ENCODE measurements around the gene CNTLN.
"Not testable (repeated sequence)": the region's sequence is repeated elsewhere in the genome, so short reads cannot be mapped to it uniquely, and the experiment has no call there.

CNTLN gene

DNA sequence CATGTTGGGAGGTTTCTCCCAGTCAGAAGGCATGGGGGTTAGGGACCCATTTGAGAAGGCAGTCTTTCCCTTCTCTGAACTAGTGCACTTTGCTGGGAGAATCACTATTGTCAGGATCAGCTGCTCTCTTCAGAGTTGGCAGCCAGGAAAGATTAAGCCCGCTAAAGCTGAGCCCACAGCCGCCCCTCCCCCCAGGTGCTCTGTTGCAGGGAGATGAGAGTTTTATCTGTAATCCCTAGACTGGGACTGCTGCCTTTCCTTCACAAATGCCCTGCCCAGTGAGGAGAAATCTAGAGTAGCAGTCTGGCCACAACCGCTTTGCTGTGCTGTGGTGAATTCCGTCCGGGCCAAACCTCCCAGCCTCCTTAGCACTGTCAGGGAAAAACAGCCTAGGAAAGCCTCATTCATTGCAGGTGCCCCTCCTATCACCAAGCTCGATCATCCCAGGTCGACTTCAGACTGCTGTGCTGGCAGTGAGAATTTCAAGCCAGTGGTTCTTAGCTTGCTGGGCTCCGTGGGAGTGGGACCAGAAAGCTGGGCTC is 69.8 kb downstream of the CNTLN start:
- no peak for DNase-seq

DNA sequence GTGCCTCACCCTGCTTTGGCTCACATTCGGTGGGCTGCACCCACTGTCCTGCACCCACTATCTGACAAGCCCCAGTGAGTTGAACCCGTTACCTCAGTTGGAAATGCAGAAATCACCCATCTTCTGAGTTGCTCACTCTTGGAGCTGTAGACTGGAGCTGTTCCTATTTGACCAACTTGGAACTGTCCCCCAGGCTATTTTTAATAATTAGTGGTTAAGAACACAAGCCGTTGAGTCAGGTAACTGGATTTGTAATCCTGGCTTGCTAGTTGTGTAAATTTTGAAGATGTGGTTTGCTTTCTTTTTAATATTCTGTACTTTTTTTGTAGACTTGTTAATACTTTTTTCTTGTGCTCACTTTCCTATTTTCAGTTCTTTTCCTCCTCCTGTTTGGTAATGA is 81.2 kb downstream of the CNTLN start:
- DNase-seq = no peak

DNA sequence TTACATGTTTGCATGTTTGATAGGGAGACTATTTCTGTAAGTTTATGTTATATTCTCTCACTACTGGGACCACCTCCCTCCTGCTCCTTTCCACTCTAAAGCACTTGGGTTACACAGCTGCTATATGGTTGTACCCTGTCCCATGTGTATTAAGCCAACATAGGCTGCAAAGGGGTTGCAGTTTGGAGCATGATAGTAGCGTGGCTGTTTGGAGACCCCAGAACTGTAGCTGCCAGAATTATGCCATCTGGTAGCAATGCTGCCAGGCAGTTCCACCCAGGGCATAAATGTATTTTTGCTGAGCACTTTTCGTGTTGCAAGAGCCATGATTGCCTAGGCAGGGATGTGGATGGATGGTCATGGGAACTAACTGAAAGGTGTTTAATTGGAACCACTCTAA is 81.8 kb downstream of the CNTLN start:
- DNase-seq = no peak

DNA sequence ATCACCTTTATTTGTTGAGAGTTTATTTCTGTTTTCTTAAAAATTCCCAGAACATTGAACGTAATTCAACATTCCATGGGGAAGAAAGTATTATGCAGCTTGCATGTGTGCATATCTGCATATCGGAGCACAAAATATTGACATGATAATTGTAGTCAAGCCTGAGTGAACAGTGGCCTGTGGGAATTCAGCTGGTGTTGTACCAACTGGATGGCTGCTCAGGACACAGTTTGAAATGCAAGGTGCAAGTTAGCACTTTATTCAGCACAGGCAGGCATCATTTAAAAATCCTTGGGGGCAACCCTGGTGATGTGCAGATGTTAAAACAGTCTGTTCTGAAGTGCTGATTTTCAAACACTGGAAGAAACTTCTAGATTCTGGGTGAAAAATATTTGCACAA is 82.4 kb downstream of the CNTLN start:
- no peak for DNase-seq

DNA sequence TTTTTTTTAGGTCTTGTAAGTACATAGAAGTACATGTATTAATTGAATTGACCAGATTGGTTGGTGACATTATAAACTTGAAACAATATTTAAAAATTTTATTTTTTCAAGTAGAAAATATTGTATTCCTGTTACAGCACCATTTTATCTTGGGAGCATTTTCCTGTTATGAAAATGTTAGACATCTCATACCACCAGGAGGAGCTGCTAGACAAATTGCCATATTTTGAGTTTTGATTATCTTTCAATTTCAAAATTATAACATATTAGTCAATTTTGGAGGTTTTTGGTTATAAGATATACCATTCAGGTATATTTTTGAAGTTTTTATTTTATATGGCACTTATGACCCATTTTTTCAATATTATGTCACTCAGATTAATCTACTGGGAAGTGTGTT is 84.4 kb downstream of the CNTLN start:
- DNase-seq = no peak

DNA sequence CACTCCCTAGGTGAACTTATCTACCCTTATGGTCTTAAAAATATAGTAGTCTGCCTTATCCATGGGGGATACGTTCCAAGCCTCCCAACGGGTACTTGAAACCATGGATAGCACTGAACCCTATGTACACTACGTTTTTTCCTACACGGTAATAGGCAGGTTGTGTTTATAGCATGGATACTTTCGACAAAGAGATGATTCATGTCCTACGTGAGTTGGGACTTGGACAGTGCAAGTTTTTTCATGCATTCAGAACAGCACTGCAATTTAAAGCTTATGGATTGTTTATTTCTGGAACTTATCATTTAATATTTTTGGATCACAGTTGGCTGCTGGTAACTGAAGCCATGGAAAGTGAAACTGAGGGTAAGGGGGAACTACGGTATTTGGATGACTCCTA is 88.1 kb downstream of the CNTLN start:
- no peak for DNase-seq

DNA sequence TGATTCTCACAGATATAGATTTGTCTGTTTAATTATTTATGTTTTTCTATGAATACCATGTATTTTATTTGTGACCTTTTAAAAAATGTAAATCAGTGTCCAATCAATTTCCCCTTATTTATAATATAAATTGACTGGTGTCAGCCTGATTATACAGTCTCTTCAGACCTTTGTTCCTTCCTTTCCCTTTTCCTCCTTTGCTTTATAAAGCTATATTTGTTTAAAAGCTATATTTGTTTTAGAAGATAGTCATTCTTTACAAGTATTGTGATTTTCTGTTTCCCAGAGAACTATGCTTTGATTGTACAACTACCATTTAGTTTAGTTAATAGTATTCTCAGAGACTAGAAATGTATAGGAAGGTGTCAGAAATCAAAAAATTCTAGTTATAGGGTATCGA is 90.6 kb downstream of the CNTLN start:
- no peak for DNase-seq

DNA sequence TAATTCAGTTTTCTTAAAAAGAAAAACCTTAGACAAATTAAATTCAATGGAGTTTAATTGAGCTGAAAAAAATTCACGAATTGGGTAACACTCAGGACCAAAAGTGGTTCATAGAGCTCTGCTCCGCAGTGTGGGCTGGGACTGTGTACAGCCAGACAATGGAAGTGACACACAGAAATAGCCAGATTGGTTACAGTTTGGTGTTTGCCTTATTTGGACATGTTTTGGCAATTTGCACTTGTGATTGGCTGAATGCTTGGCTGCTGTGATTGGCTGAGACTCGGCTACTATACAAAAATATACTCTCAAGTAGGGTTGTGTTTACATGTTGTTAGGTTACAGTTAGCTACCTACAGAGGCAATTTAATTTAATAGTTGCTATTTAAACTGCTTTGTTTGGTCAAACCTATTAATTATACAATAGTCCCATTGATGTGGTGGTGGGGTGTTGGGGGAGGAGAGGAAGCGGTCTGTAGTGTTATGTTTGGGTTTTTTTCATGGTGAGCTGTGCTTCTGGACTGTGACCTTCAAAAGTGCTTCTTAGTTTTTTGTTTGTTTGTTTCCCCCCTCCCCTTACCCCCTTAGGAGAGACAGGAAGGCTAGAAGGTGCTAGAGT is 95.2 kb downstream of the CNTLN start:
- no peak for DNase-seq

DNA sequence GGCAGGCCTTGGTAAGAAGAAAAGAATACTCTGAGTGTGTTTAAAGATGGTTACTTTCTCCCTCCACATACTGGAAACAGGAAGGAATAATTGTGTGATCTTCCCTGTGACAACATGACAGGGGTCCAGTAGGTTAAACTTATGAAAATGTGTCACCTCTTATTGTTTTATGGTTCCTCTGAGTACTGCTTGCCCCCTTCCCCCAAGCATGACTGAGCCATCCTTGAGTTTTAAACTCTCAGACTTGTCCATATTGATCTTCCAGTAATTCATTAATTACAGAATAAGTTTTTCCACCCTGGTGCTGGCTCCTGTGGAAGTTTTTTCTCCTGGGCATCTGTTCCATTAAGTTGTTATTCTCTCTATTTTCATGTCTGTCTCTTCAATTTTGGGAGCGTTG is 95.8 kb downstream of the CNTLN start:
- DNase-seq = no peak

DNA sequence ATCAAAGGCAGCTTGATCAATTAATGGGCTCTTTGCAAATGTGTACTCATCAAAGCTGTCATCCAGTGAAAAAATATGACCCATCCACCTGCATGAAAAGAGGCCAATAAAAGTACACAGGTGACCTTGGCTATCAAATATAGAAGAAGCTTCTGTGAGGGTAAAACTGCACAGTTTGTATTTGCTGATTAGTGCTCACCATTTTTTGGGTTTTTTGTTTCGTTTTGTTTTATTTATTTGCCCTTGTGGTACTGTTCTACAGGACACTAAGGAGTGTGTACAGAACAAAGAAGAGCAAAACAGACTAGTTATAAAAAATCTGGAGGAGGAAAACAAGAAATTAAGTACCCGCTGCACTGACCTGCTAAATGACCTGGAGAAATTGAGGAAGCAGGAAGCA is 101.3 kb downstream of the CNTLN start:
- no peak for DNase-seq

DNA sequence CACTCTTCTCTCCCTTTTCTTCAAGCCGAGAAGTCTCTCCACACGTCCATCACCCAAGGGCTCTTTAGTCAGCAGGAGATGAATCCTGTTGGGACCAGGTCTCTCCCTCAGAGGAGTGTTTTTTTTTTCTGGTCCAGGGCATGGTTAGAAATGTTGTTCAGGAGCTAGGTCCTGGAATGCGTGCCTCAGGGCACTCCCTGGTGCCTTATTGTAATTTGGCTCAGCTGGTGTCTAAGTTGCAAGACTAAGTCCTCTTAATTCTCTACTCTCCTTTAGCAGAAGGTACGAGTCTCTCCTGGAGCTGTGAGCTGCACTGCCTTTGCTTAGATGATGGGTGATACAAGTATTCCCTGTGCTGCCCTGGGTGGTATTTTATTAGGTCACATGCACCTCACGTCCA is 111.9 kb downstream of the CNTLN start:
- DNase-seq = no peak

DNA sequence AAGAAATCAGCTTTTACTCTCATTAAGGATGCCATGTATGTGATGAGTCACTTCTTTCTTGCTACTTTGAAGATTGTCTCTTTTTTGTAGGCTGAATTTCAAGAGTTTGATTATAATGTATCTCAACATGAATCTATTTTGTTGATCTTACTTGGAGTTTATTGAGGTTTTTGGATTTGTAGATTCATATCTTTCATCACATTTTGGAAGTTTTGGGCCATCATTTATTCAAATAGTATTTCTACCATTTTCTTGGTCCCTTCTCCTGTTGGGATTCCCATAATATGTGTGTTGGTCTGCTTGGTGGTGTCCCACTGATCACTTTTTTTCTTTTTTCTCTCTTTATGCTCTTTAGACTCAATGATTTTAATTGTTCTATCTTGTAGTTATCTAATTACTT is 116.3 kb downstream of the CNTLN start:
- no peak for DNase-seq

DNA sequence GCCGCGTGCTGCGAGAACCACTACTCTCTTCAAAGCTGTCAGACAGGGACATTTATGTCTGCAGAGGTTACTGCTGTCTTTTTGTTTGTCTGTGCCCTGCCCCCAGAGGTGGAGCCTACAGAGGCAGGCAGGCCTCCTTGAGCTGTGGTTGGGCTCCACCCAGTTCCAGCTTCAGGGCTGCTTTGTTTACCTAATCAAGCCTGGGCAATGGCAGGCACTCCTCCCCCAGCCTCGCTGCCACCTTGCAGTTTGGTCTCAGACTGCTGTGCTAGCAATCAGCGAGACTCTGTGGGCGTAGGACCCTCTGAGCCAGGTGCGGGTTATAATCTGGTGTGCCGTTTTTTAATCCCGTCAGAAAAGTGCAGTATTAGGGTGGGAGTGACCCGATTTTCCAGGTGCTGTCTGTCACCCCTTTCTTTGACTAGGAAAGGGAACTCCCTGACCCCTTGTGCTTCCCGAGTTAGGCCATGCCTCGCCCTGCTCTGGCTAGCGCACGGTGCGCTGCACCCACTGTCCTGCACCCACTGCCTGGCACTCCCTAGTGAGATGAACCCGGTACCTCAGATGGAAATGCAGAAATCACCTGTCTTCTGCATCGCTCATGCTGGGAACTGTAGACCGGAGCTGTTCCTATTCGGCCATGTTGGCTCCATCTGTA is 133.8 kb downstream of the CNTLN start:
- DNase-seq = not testable (repeated sequence)

DNA sequence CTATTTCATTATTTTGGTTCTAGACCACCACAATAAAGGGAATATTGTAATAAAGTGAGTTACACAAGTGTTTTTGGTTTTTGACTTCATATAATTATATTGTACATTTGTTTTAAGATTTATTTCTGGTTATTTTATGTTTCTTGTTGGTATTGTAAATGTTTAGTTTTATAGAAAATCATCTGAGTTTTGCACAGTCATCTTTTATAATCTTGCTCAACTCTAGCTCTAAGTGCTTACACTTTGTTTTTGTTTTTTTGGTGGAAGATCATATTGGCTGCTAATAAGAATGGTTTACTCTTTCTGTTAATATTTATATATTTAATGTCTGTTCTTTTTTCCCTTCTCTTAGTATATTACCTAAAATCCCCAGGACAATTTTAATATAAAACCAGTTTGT is 135.0 kb downstream of the CNTLN start:
- DNase-seq = no peak

DNA sequence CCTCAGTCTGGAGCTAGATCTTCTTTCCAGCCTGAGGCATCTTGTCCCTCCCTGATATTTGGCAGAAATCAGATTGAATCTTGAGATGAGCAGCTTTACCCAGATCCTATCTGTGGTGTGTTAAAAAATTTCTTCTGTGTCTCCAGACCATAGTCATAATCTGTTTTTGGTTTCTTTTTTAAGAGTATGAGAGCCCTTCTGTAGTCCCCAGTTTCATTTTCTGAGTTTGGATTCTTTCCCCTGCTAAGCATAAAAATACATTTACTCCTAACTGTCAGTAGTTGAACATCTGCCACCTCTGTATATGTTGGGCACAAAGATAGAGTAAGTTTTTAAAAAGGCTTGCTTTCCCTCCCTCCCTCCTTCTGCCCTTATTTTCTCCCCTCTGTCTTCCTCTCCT is 137.7 kb downstream of the CNTLN start:
- DNase-seq = no peak

DNA sequence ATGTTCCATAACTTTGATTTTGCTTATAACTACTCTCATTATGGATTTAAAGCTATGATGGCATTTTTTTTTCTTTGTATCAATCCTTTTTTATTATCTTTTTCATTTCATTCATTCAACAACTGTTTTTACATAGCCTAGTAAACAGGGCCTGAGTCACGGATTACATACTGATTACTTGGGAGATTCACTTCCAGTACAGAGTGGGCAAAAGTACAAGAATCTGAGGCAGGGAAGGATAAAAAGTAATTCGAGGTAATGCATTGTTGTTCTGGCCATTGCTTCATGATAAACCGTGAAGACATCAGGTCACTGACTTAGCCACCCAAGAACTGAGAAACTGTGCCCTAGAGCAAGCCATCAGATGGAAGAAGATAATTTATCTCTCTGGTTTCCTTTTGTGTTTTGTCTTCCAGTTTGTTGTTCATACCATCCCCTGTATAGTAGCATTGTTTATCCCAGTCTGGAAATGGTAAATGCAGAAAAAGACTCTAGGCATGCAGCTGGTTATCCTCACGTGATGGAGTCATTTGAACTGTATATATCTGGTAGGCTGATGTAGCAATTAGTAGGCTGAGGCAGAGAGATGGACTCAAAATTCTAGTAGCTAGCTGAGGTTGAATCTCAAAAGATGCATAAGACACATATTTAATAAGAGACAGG is 145.6 kb downstream of the CNTLN start:
- no peak for DNase-seq

DNA sequence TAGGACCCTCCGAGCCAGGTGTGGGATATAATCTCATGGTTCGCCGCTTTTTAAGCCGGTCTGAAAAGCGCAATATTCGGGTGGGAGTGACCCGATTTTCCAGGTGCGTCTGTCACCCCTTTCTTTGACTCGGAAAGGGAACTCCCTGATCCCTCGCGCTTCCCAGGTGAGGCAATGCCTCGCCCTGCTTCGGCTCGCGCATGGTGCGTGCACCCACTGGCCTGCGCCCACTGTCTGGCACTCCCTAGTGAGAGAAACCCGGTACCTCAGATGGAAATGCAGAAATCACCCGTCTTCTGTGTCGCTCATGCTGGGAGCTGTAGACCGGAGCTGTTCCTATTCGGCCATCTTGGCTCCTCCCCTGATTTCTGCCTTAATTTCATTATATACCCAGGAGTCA is 155.8 kb downstream of the CNTLN start:
- DNase-seq = not testable (repeated sequence)

DNA sequence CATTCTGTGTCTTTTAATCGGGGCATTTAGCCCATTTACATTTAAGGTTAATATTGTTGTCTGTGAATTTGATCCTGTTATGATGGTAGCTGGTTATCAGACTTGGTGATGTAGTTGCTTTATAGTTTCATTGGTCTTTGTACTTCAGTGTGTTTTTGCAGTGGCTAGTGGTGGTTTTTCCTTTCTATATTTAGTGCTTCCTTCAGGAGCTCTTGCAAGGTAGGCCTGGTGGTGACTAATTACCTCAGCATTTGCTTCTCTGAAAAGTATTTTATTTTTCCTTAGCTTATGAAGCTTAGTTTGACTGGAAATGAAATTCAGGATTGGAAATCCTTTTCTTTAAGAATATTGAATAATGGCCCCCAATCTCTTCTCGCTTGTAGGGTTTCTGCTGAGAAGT is 156.9 kb downstream of the CNTLN start:
- no peak for DNase-seq

DNA sequence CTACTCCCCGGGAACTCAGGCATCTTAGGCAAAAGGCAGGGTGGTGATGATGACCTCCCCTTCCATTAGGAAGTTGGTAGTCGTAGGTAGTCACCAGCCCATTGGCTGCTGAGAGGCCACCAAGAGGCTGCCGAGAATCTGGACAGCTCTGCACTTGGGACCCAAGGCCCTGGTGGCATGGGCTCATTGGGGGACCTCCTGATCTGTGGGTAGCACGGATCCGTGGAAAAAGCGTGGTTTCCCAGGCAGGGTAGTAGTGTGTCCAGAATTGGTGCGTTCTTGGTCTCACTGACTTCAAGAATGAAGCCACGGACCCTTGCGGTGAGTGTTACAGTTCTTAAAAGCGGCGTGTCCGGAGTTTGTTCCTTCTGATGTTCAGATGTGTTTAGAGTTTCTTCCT is 158.8 kb downstream of the CNTLN start:
- DNase-seq = no peak

DNA sequence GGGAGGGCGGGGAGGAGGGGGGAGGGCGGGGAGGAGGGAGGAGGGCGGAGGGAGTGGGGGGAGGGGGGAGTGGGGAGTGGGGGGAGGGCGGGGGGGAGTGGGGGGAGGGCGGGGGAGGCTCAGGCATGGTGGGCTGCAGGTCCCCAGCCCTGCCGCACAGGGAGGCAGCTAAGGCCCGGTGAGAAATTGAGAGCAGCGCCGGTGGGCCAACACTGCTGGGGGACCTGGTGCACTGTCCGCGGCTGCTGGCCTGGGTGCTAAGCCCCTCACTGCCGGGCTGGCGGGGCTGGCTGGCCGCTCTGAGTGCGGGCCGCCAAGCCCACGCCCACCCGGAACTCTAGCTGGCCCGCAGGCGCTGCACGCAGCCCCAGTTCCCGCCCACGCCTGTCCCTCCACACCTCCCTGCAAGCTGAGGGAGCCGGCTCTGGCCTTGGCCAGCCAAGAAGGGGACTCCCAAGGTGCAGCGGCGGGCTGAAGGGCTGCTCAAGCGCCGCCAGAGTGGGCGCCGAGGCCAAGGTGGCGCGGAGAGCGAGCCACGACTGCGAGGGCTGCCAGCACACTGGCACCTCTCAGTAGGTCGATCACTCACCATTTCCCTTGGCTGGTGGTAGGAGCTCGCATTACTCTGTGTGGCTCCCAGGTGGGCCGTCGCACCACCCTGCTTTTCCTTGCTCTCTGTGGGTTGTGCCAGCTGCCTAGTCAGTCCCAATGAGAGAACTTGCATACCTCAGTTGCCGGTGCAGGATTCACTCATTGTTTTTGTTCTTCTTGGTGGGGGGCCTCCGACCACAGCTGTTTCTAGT is 160.2 kb downstream of the CNTLN start:
- no peak for DNase-seq

DNA sequence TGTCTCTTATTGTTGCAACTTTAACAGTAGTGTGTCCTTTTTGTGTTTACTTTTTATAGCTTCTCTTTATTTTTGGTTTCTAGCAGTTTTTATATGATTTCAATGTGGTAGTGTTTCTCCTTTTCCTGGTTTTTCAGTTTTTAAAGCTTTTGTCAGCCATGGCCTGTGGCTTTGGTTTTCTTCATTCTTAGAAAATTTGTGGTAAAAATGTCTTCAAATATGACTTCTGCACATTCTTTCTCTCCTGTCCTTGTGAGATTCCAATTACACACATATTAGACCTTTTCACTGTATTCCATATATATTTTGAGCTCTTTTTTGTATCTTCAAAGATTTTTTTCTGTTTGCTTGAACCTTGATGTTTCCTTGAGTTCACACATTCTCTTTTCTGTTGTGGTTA is 180.5 kb downstream of the CNTLN start:
- DNase-seq = no peak

DNA sequence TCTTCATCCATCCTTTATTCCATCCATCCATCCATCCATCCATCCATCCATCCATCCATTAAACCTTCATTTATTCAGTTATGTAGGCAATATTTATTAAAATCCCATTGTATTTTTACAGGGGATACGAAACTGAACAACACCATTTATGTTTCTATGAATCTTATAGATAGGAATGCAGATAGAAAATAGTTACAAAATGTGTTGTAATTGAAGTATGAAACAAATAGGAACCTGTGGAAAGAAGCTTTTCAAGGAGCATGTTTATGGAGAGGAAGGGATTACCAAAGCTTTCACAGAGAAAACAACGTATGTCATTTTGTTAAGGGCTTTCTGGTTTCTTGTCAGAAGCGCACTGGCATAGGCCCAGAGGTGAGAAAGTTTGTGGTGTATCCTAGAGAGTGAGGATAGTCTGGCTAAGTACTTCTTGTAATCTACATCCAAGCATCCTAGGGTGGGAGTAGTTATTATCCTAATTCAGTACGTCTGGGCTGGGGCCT is 184.0 kb downstream of the CNTLN start:
- no peak for DNase-seq

DNA sequence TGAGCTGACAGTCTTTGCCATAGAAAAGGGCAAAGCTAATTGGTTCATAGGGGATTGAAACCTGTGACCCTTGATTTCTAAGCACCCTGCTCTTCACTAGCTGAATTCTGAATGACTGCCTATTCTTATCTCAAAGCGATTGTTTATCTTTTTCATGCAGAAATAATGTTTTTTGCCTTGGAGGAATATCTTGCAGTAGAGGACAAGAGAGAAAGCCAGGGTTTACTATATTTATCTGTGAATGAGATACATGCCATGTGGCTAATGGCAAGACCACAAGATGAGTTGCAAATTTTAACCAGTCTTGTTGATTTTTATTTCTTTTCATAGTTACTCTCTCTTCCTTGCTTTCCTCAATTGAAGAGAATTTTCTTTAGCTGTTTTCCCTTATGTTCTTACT is 185.0 kb downstream of the CNTLN start:
- DNase-seq = no peak
